HCT116 (cell line): ENCODE results near the gene GALNS. TPM values are rescaled to one million over a fixed set of nuclear protein-coding genes. Genes with fewer than 3 reads are reported as not detected.

Experiments used
- ATAC-seq: fragments of 200-7000 bp; cut with Tn5 transposase; 2 replicates; pipeline ENCODE4 v1.9.1; 2020; ENCODE audit warnings: mild to moderate bottlenecking, moderate library complexity
- BruUV-seq: library from RNA; stranded (reverse); fragments of 400-500 nt; replicated peaks from 2 replicates; lab custom pipeline; 2021; lab: Mats Ljungman, UMichigan
- CTCF ChIA-PET: fragments of 300-600 bp; sonication (Branson Sonifier 250); formaldehyde crosslinking; loops from one replicate; lab custom pipeline; 2021; ENCODE audit warnings: antibody characterized with exemption; lab: Charles Lee
- POLR2A ChIA-PET: fragments of 300-600, 350-600 bp; sonication (Branson Sonifier 250); formaldehyde crosslinking; loops from one replicate; lab custom pipeline; 2021; ENCODE audit warnings: antibody characterized with exemption; lab: Charles Lee
- RAD21 ChIA-PET, 2 experiments: fragments of 300-600 bp; sonication (Branson Sonifier 250); formaldehyde crosslinking; loops; one replicate each; lab custom pipeline; 2023; ENCODE audit warnings: low total read pairs in 2 of 2; ENCODE audit not compliant: uncharacterized antibody in 2 of 2, unreplicated experiment in 2 of 2, low non-redundant PET in 1 of 2; lab: Charles Lee
- DNase-seq: peaks from one replicate; pipeline ENCODE4 v3.0.0-alpha.2; 2010; ENCODE audit warnings: low read depth, low spot score
- H2AFZ ChIP-seq: fragments of 200-600 bp; shearing (Covaris generic), sonication (generic); 2 replicates; pipeline ENCODE4 v1.6.1; 2017; ENCODE audit warnings: low read depth, mixed run types, mixed read lengths, antibody characterized with exemption, low read length; ENCODE audit not compliant: poor library complexity, severe bottlenecking
- H3K27ac ChIP-seq: 2 replicates; pipeline ENCODE4 v1.5.1; 2012; ENCODE audit warnings: low read depth, low read length
- H3K27me3 ChIP-seq: fragments of 200-600 bp; sonication (generic); 2 replicates; pipeline ENCODE4 v1.6.1; 2016; ENCODE audit warnings: mixed run types, low read length, mixed read lengths; ENCODE audit not compliant: insufficient read depth
- H3K36me3 ChIP-seq, 2 experiments: fragments of 200-500 bp in 1 of 2; fragments of 200-600 bp in 1 of 2; sonication (Bioruptor generic) in 1 of 2; sonication (generic) in 1 of 2; 2 replicates each; pipeline versions ENCODE4 v1.5.1 to v1.6.1; 2014 to 2016; ENCODE audit warnings: low read length in 2 of 2, inconsistent platforms in 1 of 2, mixed read lengths in 1 of 2, mixed run types in 1 of 2; ENCODE audit not compliant: insufficient read depth in 2 of 2, control insufficient read depth in 1 of 2
- H3K4me1 ChIP-seq, 2 experiments: fragments of 200-600 bp in 1 of 2; sonication (generic) in 1 of 2; 2 replicates each; pipeline versions ENCODE4 v1.5.1 to v1.6.1; 2012 to 2017; ENCODE audit warnings: low read length in 2 of 2, inconsistent platforms in 1 of 2, mild to moderate bottlenecking in 1 of 2, mixed read lengths in 1 of 2, mixed run types in 1 of 2, moderate library complexity in 1 of 2; ENCODE audit not compliant: insufficient read depth in 2 of 2, control insufficient read depth in 1 of 2
- H3K4me2 ChIP-seq: fragments of 200-600 bp; sonication (generic); 2 replicates; pipeline ENCODE4 v1.6.1; 2017; ENCODE audit warnings: mixed run types, low read length, mixed read lengths
- H3K4me3 ChIP-seq, 2 experiments: fragments of 200-600 bp in 1 of 2; sonication (generic) in 1 of 2; replicated peaks in 1 of 2; 2 replicates each; pipeline ENCODE4 v1.5.1; 2011 to 2016; ENCODE audit warnings: low read length in 2 of 2, control low read depth in 1 of 2, low read depth in 1 of 2, mild to moderate bottlenecking in 1 of 2, mixed read lengths in 1 of 2, mixed run types in 1 of 2
- H3K79me2 ChIP-seq: fragments of 200-600 bp; sonication (generic); 2 replicates; pipeline ENCODE4 v1.6.1; 2017; ENCODE audit warnings: mild to moderate bottlenecking, mixed run types, low read length, moderate library complexity, mixed read lengths; ENCODE audit not compliant: insufficient read depth
- H3K9ac ChIP-seq: fragments of 200-600 bp; sonication (generic); 2 replicates; pipeline ENCODE4 v1.6.1; 2016; ENCODE audit warnings: low read length, mixed read lengths
- H3K9me2 ChIP-seq: fragments of 200-600 bp; sonication (generic), shearing (Covaris generic); 2 replicates; pipeline ENCODE4 v1.6.1; 2017; ENCODE audit warnings: mixed run types, mild to moderate bottlenecking, moderate library complexity; ENCODE audit not compliant: insufficient read depth
- H3K9me3 ChIP-seq, 2 experiments: fragments of 200-500 bp in 1 of 2; fragments of 200-600 bp in 1 of 2; sonication (Bioruptor generic) in 1 of 2; sonication (generic) in 1 of 2; 2 replicates each; pipeline ENCODE4 v1.6.1; 2014 to 2017; ENCODE audit warnings: low read length in 2 of 2, mixed read lengths in 2 of 2, inconsistent platforms in 1 of 2, low read depth in 1 of 2, mild to moderate bottlenecking in 1 of 2, mixed run types in 1 of 2, moderate library complexity in 1 of 2; ENCODE audit not compliant: control insufficient read depth in 1 of 2, insufficient read depth in 1 of 2
- H4K20me1 ChIP-seq: fragments of 200-600 bp; sonication (generic), shearing (Covaris generic); 2 replicates; pipeline ENCODE4 v1.6.1; 2017; ENCODE audit warnings: mixed run types, mild to moderate bottlenecking, moderate library complexity; ENCODE audit not compliant: insufficient read depth
- CEBPB ChIP-seq: IDR thresholded peaks from 2 replicates; pipeline ENCODE4 v1.6.1; 2012; ENCODE audit warnings: low read depth
- CTCF ChIP-seq, 3 experiments: fragments of 200-600 bp in 1 of 3; sonication (generic) in 1 of 3; IDR thresholded peaks in 2 of 3; conservative IDR thresholded peaks in 1 of 3; 2 replicates each; pipeline ENCODE4 v1.5.1; 2012 to 2017; ENCODE audit warnings: low read depth in 2 of 3, low read length in 2 of 3, antibody characterized with exemption in 1 of 3, borderline replicate concordance in 1 of 3, control low read depth in 1 of 3, mild to moderate bottlenecking in 1 of 3, mixed read lengths in 1 of 3, mixed run types in 1 of 3, moderate library complexity in 1 of 3; ENCODE audit not compliant: insufficient read depth in 1 of 3
- MAX ChIP-seq: IDR thresholded peaks from 2 replicates; pipeline ENCODE4 v1.6.1; 2012
- POLR2A ChIP-seq: IDR thresholded peaks from 2 replicates; pipeline ENCODE4 v1.7.0; 2011; ENCODE audit warnings: borderline replicate concordance; ENCODE audit not compliant: insufficient read depth, insufficient read length; ENCODE audit errors: extremely low read depth
- POLR2AphosphoS5 ChIP-seq: IDR thresholded peaks from 2 replicates; pipeline ENCODE4 v1.6.1; 2011; ENCODE audit warnings: mild to moderate bottlenecking, low read depth, low read length, moderate library complexity
- YY1 ChIP-seq: IDR thresholded peaks from 2 replicates; pipeline ENCODE4 v1.6.1; 2011; ENCODE audit warnings: low read length, low read depth, moderate library complexity, mild to moderate bottlenecking; ENCODE audit not compliant: insufficient replicate concordance; ENCODE audit errors: extremely low read depth
- ZFX ChIP-seq: fragments of 450-650 bp; IDR thresholded peaks from 2 replicates; pipeline ENCODE4 v1.6.1; 2017
- intact Hi-C: fragments of 100-400 bp; cut with micrococcal nuclease; formaldehyde crosslinking; loops from 2 replicates; pipeline ENCODE4 v1.10.0; 2022
- total RNA-seq: library from RNA; stranded (reverse); gene quantifications from one replicate; pipeline ENCODE4 v1.2.1, GENCODE V29; 2021; ENCODE audit not compliant: unreplicated experiment

GALNS gene
- total RNA-seq, 1 experiment from 2014 or later: 44.6 TPM

- peaks cover 46% of the 10 kb centered on the region for H3K79me2 ChIP-seq
These were observed 71.4 kb downstream of the GALNS start, which contains the start of gene PIEZO1 for GRCh38 chr16:88785106-88785924. PIEZO1 (minus strand) TSS chr16:88785220; CDS start chr16:88784964, 256 bp downstream.

More at GRCh38 chr16:88785106-88785924, 71.4 kb downstream of the GALNS start, which contains the start of gene PIEZO1:
- Histone ChIP-seq H2AFZ (peak within 1 kb of the TSS; percentile 53), H3K27me3 (no peaks in the 10 kb centered on the region), H3K4me2 (peak within 1 kb of the TSS; percentile 92), H3K4me3 (peak within 1 kb of the TSS; percentile 69 to 82), H4K20me1 (peaks cover 11% of the 10 kb centered on the region; the same call in 1 of the 2 replicates)
- DNase-seq: no peak
- no TSS peak for BruUV-seq
- intact Hi-C loops: loop anchor here (2.0 kb wide), 2 partner anchors 17 to 41 kb away; partner anchors contain the start of gene CDT1
- TF ChIP-seq CEBPB (no peak), POLR2A (peak; percentile 96), POLR2AphosphoS5 (peak; percentile 93), ZFX (peak; percentile 68; the same call in 1 of the 2 replicates), CTCF (IDR thresholded peaks at IDR 0.05 in 2 of 3, conservative IDR thresholded peaks at IDR 0.05 in 1 of 3; ENCODE audit: borderline replicate concordance in 1 of 3, insufficient read depth in 1 of 3, low read depth in 2 of 3, low read length in 2 of 3) (peak in 2 of 3 experiments; percentile 80 to 92; a peak in 4 of 6 replicates), YY1 (peak; percentile 39), MAX (no peak)
- TF ChIP-seq, all 23 proteins: peak for 5
- peak within 1 kb of the TSS; percentile 94 for H3K9ac ChIP-seq
- ChIA-PET RAD21 (interaction anchor here (0.7 to 1.0 kb wide), 3 partner anchors 15 to 48 kb away, joined by 3 to 4 read pairs (median 3); no protein-coding TSS in a partner anchor), CTCF (interaction anchor here (0.6 to 8.9 kb wide), 12 partner anchors 11 to 386 kb away, joined by 3 to 59 read pairs (median 4); partner anchors contain the start of gene CDH15), POLR2A (interaction anchor here (0.7 to 2.1 kb wide), 8 partner anchors 8 to 48 kb away, joined by 3 to 18 read pairs (median 6); partner anchors contain the start of gene APRT)
- no peaks in the 10 kb centered on the region for H3K9me2 ChIP-seq
- H3K27ac ChIP-seq: peak within 1 kb of the TSS; percentile 91
- ATAC-seq: peak; percentile 75
- no peaks in the 10 kb centered on the region; a peak in 1 of 4 replicates for H3K36me3 ChIP-seq
- no peaks in the 10 kb centered on the region for H3K9me3 ChIP-seq
- H3K4me1 ChIP-seq: peaks cover 35 to 46% of the 10 kb centered on the region in 2 experiments
